CD4-positive, CD25-positive, alpha-beta regulatory T cell (primary cell): ENCODE results near the gene INTS1. TPM values are rescaled to one million over a fixed set of nuclear protein-coding genes. Genes with fewer than 3 reads are reported as not detected.

Source experiments
- ATAC-seq, 2 donors: fragments of 150-1000 bp; cut with Tn5 transposase; one replicate each; pipeline ENCODE4 v1.10.0; 2021; ENCODE audit warnings: low read depth in 2 of 2, moderate number of reproducible peaks in 2 of 2, moderate library complexity in 1 of 2
- DNase-seq, 3 donors: peaks; one replicate each; pipeline versions ENCODE4 v3.0.0 to v3.0.0-alpha.2; 2012 to 2022; ENCODE audit warnings: mixed read lengths in 1 of 3
- H3K27ac ChIP-seq: one replicate; pipeline ENCODE4 v1.7.0; 2013; ENCODE audit warnings: mild to moderate bottlenecking, low read length; ENCODE audit not compliant: insufficient read depth, poor library complexity, severe bottlenecking
- H3K27me3 ChIP-seq: one replicate; pipeline ENCODE4 v1.7.0; 2013; ENCODE audit warnings: low read length; ENCODE audit not compliant: control insufficient read depth, insufficient read depth
- H3K36me3 ChIP-seq: one replicate; pipeline ENCODE4 v1.7.0; 2013; ENCODE audit warnings: mild to moderate bottlenecking, low read length, moderate library complexity; ENCODE audit not compliant: control insufficient read depth, insufficient read depth
- H3K4me1 ChIP-seq: 2 replicates; pipeline ENCODE4 v1.7.0; 2013; ENCODE audit warnings: mild to moderate bottlenecking, low read length; ENCODE audit not compliant: insufficient read depth, control insufficient read depth, poor library complexity, severe bottlenecking
- H3K4me3 ChIP-seq: one replicate; pipeline ENCODE4 v1.7.0; 2013; ENCODE audit warnings: low read depth, mild to moderate bottlenecking, low read length, moderate library complexity
- H3K9me3 ChIP-seq, 2 experiments: 1 replicate in 1 of 2; 2 replicates in 1 of 2; pipeline ENCODE4 v1.7.0; 2013; ENCODE audit warnings: low read length in 2 of 2, mild to moderate bottlenecking in 1 of 2, moderate library complexity in 1 of 2; ENCODE audit not compliant: control insufficient read depth in 2 of 2
- H3K27ac Mint-ChIP-seq, 3 donors: one replicate each; pipeline ENCODE4 v1.8.0; 2020 to 2022; ENCODE audit warnings: mild to moderate bottlenecking in 3 of 3, mixed read lengths in 3 of 3, moderate library complexity in 2 of 3
- H3K27me3 Mint-ChIP-seq: one replicate; pipeline ENCODE4 v1.8.0; 2022; ENCODE audit warnings: mild to moderate bottlenecking, mixed read lengths
- H3K36me3 Mint-ChIP-seq: one replicate; pipeline ENCODE4 v1.8.0; 2020; ENCODE audit warnings: mixed read lengths
- H3K4me1 Mint-ChIP-seq, 4 donors: one replicate each; pipeline ENCODE4 v1.8.0; 2020 to 2022; ENCODE audit warnings: mixed read lengths in 4 of 4, mild to moderate bottlenecking in 1 of 4
- H3K4me3 Mint-ChIP-seq, 4 donors: one replicate each; pipeline ENCODE4 v1.8.0; 2020 to 2022; ENCODE audit warnings: mild to moderate bottlenecking in 4 of 4, mixed read lengths in 4 of 4, moderate library complexity in 3 of 4
- H3K9me3 Mint-ChIP-seq, 7 donors: one replicate each; pipeline ENCODE4 v1.8.0; 2020 to 2022; ENCODE audit warnings: mixed read lengths in 7 of 7, mild to moderate bottlenecking in 3 of 7, moderate library complexity in 2 of 7
- polyA plus RNA-seq, 4 donors: library from polyadenylated mRNA; unstranded; fragments of 300-500 nt; fragmentation: Illumina TruSeq; gene quantifications; one replicate each; pipeline ENCODE4 v1.2.3, GENCODE V29; 2021
- total RNA-seq: library from RNA; stranded (reverse); gene quantifications from one replicate; pipeline ENCODE4 v1.2.3, GENCODE V29; 2022

Gene INTS1
- total and polyA plus RNA-seq, 5 donors from 2014 or later, result 8.5 to 107 (median 10.3) TPM

GRCh38 chr7:1473864-1474512 is 30.2 kb downstream of the INTS1 start:
- no peak overlapping the region for H3K27ac ChIP-seq
- H3K27me3 ChIP-seq, result no peaks in the 10 kb centered on the region
- H3K4me1 ChIP-seq, result peaks cover 12% of the 10 kb centered on the region
- ATAC-seq (peak; percentile 85 to 91), DNase-seq (peak; percentile 74 to 90 (median 87))
- no peaks in the 10 kb centered on the region for H3K9me3 ChIP-seq
- H3K4me3 Mint-ChIP-seq, result no peak overlapping the region
- peaks cover 6% of the 10 kb centered on the region for H3K36me3 ChIP-seq
- H3K27me3 Mint-ChIP-seq, result no peaks in the 10 kb centered on the region
- H3K27ac Mint-ChIP-seq, result no peak overlapping the region
- H3K4me3 ChIP-seq, result no peak overlapping the region
- peaks cover 0 to 9% (median 5%) of the 10 kb centered on the region in 4 donors for H3K4me1 Mint-ChIP-seq
- H3K36me3 Mint-ChIP-seq, result no peaks in the 10 kb centered on the region
- H3K9me3 Mint-ChIP-seq, result no peaks in the 10 kb centered on the region

GRCh38 chr7:1470901-1471300 is 33.3 kb downstream of the INTS1 start:
- H3K4me1 ChIP-seq, result peaks cover 12% of the 10 kb centered on the region
- no peak for DNase-seq
- no peaks in the 10 kb centered on the region for H3K9me3 ChIP-seq
- no peaks in the 10 kb centered on the region for H3K9me3 Mint-ChIP-seq
- H3K4me3 Mint-ChIP-seq, result no peak overlapping the region
- H3K4me3 ChIP-seq, result no peak overlapping the region
- no peaks in the 10 kb centered on the region for H3K36me3 Mint-ChIP-seq
- no peak overlapping the region for H3K27ac ChIP-seq
- H3K27me3 ChIP-seq, result no peaks in the 10 kb centered on the region
- no peak for ATAC-seq
- peaks cover 0 to 9% (median 5%) of the 10 kb centered on the region in 4 donors for H3K4me1 Mint-ChIP-seq
- H3K27ac Mint-ChIP-seq, result no peak overlapping the region
- no peaks in the 10 kb centered on the region for H3K27me3 Mint-ChIP-seq
- peaks cover 3% of the 10 kb centered on the region for H3K36me3 ChIP-seq

GRCh38 chr7:1468643-1469298 is 35.4 kb downstream of the INTS1 start:
- ATAC-seq (no peak), DNase-seq (no peak)
- H3K4me3 ChIP-seq, result no peak overlapping the region
- no peaks in the 10 kb centered on the region for H3K9me3 Mint-ChIP-seq
- H3K27ac Mint-ChIP-seq, result no peak overlapping the region
- H3K27me3 ChIP-seq, result no peaks in the 10 kb centered on the region
- no peak overlapping the region for H3K4me3 Mint-ChIP-seq
- no peaks in the 10 kb centered on the region for H3K9me3 ChIP-seq
- H3K36me3 ChIP-seq, result peaks cover 3% of the 10 kb centered on the region
- no peaks in the 10 kb centered on the region for H3K36me3 Mint-ChIP-seq
- H3K27me3 Mint-ChIP-seq, result no peaks in the 10 kb centered on the region
- H3K27ac ChIP-seq, result no peak overlapping the region
- H3K4me1 Mint-ChIP-seq, result peaks cover 0 to 2% (median 0%) of the 10 kb centered on the region in 4 donors
- H3K4me1 ChIP-seq, result peaks cover 2% of the 10 kb centered on the region

- Histone ChIP-seq H3K9me3 (no peaks in the 10 kb centered on the region), H3K27me3 (no peaks in the 10 kb centered on the region), H3K4me1 (no peaks in the 10 kb centered on the region), H3K36me3 (peaks cover 3% of the 10 kb centered on the region), H3K4me3 (no peak overlapping the region), H3K27ac (no peak overlapping the region)
- Mint-ChIP-seq H3K4me3 (no peak overlapping the region), H3K36me3 (no peaks in the 10 kb centered on the region), H3K4me1 (no peaks in the 10 kb centered on the region), H3K27ac (no peak overlapping the region), H3K9me3 (no peaks in the 10 kb centered on the region), H3K27me3 (no peaks in the 10 kb centered on the region)
- ATAC-seq (no peak), DNase-seq (no peak)
Measured at GRCh38 chr7:1468203-1468602, 36.0 kb downstream of the INTS1 start.

- H3K4me3 ChIP-seq, result no peak overlapping the region
- Mint-ChIP-seq H3K4me1 (peaks cover 0 to 8% (median 2%) of the 10 kb centered on the region in 4 donors), H3K27me3 (no peaks in the 10 kb centered on the region), H3K4me3 (peak overlapping the region in 1 of 4 donors; percentile 82), H3K36me3 (no peaks in the 10 kb centered on the region), H3K9me3 (no peaks in the 10 kb centered on the region), H3K27ac (no peak overlapping the region)
- peaks cover 3% of the 10 kb centered on the region for H3K36me3 ChIP-seq
- ATAC-seq, result no peak
- H3K4me1 ChIP-seq, result no peaks in the 10 kb centered on the region
- DNase-seq, result no peak
- H3K9me3 ChIP-seq, result no peaks in the 10 kb centered on the region
- H3K27ac ChIP-seq, result no peak overlapping the region
- no peaks in the 10 kb centered on the region for H3K27me3 ChIP-seq
Measured at GRCh38 chr7:1466524-1467271, 37.5 kb downstream of the INTS1 start.

GRCh38 chr7:1464694-1465093 is 39.5 kb downstream of the INTS1 start:
- no peaks in the 10 kb centered on the region for H3K9me3 ChIP-seq
- no peak overlapping the region for H3K4me3 Mint-ChIP-seq
- H3K9me3 Mint-ChIP-seq, result no peaks in the 10 kb centered on the region
- no peak for DNase-seq
- H3K27me3 ChIP-seq, result no peaks in the 10 kb centered on the region
- no peak overlapping the region for H3K4me3 ChIP-seq
- peaks cover 0 to 17% (median 4%) of the 10 kb centered on the region in 4 donors for H3K4me1 Mint-ChIP-seq
- peaks cover 9% of the 10 kb centered on the region for H3K4me1 ChIP-seq
- no peaks in the 10 kb centered on the region for H3K36me3 ChIP-seq
- no peak overlapping the region for H3K27ac Mint-ChIP-seq
- H3K27ac ChIP-seq, result no peak overlapping the region
- no peak for ATAC-seq
- H3K27me3 Mint-ChIP-seq, result no peaks in the 10 kb centered on the region
- H3K36me3 Mint-ChIP-seq, result no peaks in the 10 kb centered on the region

- Histone ChIP-seq H3K27ac (no peak overlapping the region), H3K9me3 (no peaks in the 10 kb centered on the region), H3K36me3 (no peaks in the 10 kb centered on the region), H3K27me3 (no peaks in the 10 kb centered on the region), H3K4me1 (peaks cover 13% of the 10 kb centered on the region), H3K4me3 (no peak overlapping the region)
- no peaks in the 10 kb centered on the region for H3K9me3 Mint-ChIP-seq
- H3K27ac Mint-ChIP-seq, result no peak overlapping the region
- no peaks in the 10 kb centered on the region for H3K36me3 Mint-ChIP-seq
- DNase-seq (no peak), ATAC-seq (no peak)
- peak overlapping the region in 1 of 4 donors; percentile 66 for H3K4me3 Mint-ChIP-seq
- peaks cover 0 to 17% (median 4%) of the 10 kb centered on the region in 4 donors for H3K4me1 Mint-ChIP-seq
- H3K27me3 Mint-ChIP-seq, result no peaks in the 10 kb centered on the region
Measured at GRCh38 chr7:1463676-1464223, 40.4 kb downstream of the INTS1 start.
